ENCODE data around the gene MTCH1. TPM values are rescaled to one million over a fixed set of nuclear protein-coding genes. Genes with fewer than 3 reads are reported as not detected.

Gene MTCH1
- polyA plus RNA-seq, 2 of the 4 experiments (the other 2 are of a cell fraction) = 65.4 to 112 TPM

DNA sequence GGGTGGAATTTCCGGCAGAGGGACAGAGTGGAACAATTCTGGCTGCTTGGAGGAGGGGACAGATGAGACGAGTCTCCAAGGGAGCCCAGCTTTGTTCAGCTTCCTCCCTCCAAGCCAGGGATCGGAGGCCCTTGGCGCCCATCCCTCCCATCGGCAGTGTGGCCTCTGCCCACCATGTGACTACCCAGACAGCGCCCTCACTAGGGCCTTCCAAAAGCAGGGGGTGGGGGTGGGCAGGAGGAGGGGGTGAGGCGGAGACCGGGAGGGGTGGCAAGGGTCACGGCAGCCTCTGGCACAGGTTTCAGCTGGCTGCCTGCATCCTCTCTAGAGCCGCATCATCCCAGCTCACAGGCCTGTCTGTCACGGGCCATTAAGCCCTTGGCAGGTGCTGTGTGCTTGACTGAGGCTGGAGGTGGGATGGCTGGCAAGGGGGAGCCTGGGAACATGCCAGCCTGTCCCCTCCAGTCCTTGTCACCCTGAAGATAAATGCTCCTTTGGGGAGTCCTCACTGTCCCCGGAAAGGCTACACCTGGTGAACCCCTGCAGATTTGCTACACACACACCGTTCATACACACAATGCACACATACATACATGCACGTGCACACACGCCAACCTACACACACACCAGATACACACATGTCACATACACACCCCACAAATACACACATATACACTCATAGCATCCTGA is 13.2 kb upstream of the MTCH1 start:
- no peaks in the 10 kb centered on the region for H3K9me3 ChIP-seq
- TF ChIP-seq SMC3 (IDR thresholded peaks at IDR 0.05) (no peak), NFE2L2 (conservative IDR thresholded peaks at IDR 0.05; ENCODE audit: low read length) (no peak), RFX5 (IDR thresholded peaks at IDR 0.05) (no peak), HOXB5 (CRISPR knock-in tag; IDR thresholded peaks at IDR 0.05) (no peak), CEBPB (IDR thresholded peaks at IDR 0.05) (no peak), ZNF302 (CRISPR knock-in tag; IDR thresholded peaks at IDR 0.05) (no peak), TFCP2L1 (CRISPR knock-in tag; IDR thresholded peaks at IDR 0.05) (no peak), TP53 (CRISPR knock-in tag; IDR thresholded peaks at IDR 0.05) (no peak), POLR2AphosphoS2 (conservative IDR thresholded peaks at IDR 0.05; ENCODE audit: low read length) (no peak), KDM1A (IDR thresholded peaks at IDR 0.05; ENCODE audit: low read depth) (no peak), RARB (CRISPR knock-in tag; IDR thresholded peaks at IDR 0.05) (no peak)
- TF ChIP-seq, protein P1, sequence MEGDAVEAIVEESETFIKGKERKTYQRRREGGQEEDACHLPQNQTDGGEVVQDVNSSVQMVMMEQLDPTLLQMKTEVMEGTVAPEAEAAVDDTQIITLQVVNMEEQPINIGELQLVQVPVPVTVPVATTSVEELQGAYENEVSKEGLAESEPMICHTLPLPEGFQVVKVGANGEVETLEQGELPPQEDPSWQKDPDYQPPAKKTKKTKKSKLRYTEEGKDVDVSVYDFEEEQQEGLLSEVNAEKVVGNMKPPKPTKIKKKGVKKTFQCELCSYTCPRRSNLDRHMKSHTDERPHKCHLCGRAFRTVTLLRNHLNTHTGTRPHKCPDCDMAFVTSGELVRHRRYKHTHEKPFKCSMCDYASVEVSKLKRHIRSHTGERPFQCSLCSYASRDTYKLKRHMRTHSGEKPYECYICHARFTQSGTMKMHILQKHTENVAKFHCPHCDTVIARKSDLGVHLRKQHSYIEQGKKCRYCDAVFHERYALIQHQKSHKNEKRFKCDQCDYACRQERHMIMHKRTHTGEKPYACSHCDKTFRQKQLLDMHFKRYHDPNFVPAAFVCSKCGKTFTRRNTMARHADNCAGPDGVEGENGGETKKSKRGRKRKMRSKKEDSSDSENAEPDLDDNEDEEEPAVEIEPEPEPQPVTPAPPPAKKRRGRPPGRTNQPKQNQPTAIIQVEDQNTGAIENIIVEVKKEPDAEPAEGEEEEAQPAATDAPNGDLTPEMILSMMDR (IDR thresholded peaks at IDR 0.05) = no peak
- TF ChIP-seq, protein P2, sequence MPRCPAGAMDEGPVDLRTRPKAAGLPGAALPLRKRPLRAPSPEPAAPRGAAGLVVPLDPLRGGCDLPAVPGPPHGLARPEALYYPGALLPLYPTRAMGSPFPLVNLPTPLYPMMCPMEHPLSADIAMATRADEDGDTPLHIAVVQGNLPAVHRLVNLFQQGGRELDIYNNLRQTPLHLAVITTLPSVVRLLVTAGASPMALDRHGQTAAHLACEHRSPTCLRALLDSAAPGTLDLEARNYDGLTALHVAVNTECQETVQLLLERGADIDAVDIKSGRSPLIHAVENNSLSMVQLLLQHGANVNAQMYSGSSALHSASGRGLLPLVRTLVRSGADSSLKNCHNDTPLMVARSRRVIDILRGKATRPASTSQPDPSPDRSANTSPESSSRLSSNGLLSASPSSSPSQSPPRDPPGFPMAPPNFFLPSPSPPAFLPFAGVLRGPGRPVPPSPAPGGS (IDR thresholded peaks at IDR 0.05) = no peak
- TF ChIP-seq, protein P3, sequence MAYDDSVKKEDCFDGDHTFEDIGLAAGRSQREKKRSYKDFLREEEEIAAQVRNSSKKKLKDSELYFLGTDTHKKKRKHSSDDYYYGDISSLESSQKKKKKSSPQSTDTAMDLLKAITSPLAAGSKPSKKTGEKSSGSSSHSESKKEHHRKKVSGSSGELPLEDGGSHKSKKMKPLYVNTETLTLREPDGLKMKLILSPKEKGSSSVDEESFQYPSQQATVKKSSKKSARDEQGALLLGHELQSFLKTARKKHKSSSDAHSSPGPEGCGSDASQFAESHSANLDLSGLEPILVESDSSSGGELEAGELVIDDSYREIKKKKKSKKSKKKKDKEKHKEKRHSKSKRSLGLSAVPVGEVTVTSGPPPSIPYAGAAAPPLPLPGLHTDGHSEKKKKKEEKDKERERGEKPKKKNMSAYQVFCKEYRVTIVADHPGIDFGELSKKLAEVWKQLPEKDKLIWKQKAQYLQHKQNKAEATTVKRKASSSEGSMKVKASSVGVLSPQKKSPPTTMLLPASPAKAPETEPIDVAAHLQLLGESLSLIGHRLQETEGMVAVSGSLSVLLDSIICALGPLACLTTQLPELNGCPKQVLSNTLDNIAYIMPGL (CRISPR knock-in tag; IDR thresholded peaks at IDR 0.05; ENCODE audit: borderline replicate concordance) = no peak
- ATAC-seq (no peak), DNase-seq (ENCODE audit: low read depth in 1 of 2, low spot score in 1 of 2) (no peak), FAIRE-seq (no peak)
- ChIA-PET POLR2A (interaction anchor here (1.2 kb wide), 1 partner anchor 13 kb away, joined by 3 read pairs; the partner anchor contains the start of gene MTCH1), CTCF (no interaction called here)
- no peak overlapping the region for H3K4me2 ChIP-seq
- WGBS (ENCODE audit: missing lambda C conversion rate) = 85% methylated on average over 11 of the region's 15 CpGs
- no peaks in the 10 kb centered on the region for H3K4me1 ChIP-seq
- no peak overlapping the region for H3K4me3 ChIP-seq
- no peak overlapping the region for H3K27ac ChIP-seq

DNA sequence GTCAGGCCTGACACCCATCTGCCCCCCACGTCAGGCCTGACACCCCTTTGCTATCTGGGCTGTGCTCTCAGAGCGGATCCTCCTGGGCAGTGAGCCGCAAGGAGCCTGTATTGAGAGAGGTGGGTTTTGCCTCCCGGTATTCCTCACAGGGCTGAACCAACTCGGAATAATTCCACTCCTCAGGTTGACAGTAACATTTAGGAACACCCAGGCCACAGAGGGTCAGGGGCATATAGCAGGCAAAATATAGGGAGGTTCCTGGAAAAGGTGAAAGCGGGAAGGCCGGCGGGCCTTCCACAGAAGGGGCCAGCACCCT is 12.7 kb upstream of the MTCH1 start:
- H3K4me2 ChIP-seq = no peak overlapping the region
- H3K27ac ChIP-seq = no peak overlapping the region
- no peak overlapping the region for H3K4me3 ChIP-seq
- WGBS (ENCODE audit: missing lambda C conversion rate) = 87% methylated on average over 3 of the region's 8 CpGs
- POLR2A ChIA-PET = interaction anchor here (1.2 kb wide), 1 partner anchor 13 kb away, joined by 3 read pairs; the partner anchor contains the start of gene MTCH1
- CTCF ChIA-PET = no interaction called here
- no peaks in the 10 kb centered on the region for H3K9me3 ChIP-seq
- no peak for ATAC-seq
- no peak for DNase-seq (ENCODE audit: low read depth in 1 of 2, low spot score in 1 of 2)
- FAIRE-seq = no peak
- no peaks in the 10 kb centered on the region for H3K4me1 ChIP-seq
- TF ChIP-seq MAZ (IDR thresholded peaks at IDR 0.05; ENCODE audit: borderline replicate concordance, low read depth, low read length) (no peak), RARB (CRISPR knock-in tag; IDR thresholded peaks at IDR 0.05) (no peak), SMC3 (IDR thresholded peaks at IDR 0.05) (no peak), ZC3H11A (IDR thresholded peaks at IDR 0.05) (no peak), KDM5A (IDR thresholded peaks at IDR 0.05) (no peak), HEYL (CRISPR knock-in tag; IDR thresholded peaks at IDR 0.05) (no peak), CBX8 (IDR thresholded peaks at IDR 0.05) (no peak)

Measured in A549 (cell line).